ENCODE data around the gene FAM53B.

The FAM53B gene

GRCh38 chr10:124647421-124648130, 96.6 kb downstream of the FAM53B start:
- no peak for DNase-seq (ENCODE audit: low spot score)

GRCh38 chr10:124646483-124647352, 97.5 kb downstream of the FAM53B start:
- peak; percentile 75 for DNase-seq (ENCODE audit: low spot score)

GRCh38 chr10:124645467-124646095, 98.6 kb downstream of the FAM53B start:
- DNase-seq (ENCODE audit: low spot score) = no peak

GRCh38 chr10:124644771-124645415, 99.3 kb downstream of the FAM53B start:
- no peak for DNase-seq (ENCODE audit: low spot score)

- DNase-seq (ENCODE audit: low spot score) = no peak
These were observed 99.9 kb downstream of the FAM53B start for GRCh38 chr10:124644236-124644635.

GRCh38 chr10:124643330-124644009, 100.7 kb downstream of the FAM53B start:
- no peak for DNase-seq (ENCODE audit: low spot score)

GRCh38 chr10:124642088-124642710, 102.0 kb downstream of the FAM53B start:
- no peak for DNase-seq (ENCODE audit: low spot score)

- peak; percentile 78 for DNase-seq (ENCODE audit: low spot score)
These were observed 102.7 kb downstream of the FAM53B start for GRCh38 chr10:124641282-124642087.

- no peak for DNase-seq (ENCODE audit: low spot score)
These were observed 103.5 kb downstream of the FAM53B start for GRCh38 chr10:124640538-124641231.

- DNase-seq (ENCODE audit: low spot score) = no peak
These were observed 104.1 kb downstream of the FAM53B start for GRCh38 chr10:124640056-124640455.

- DNase-seq (ENCODE audit: low spot score) = no peak
These were observed 104.5 kb downstream of the FAM53B start for GRCh38 chr10:124639646-124640045.

- no peak for DNase-seq (ENCODE audit: low spot score)
These were observed 105.0 kb downstream of the FAM53B start for GRCh38 chr10:124639206-124639605.

- DNase-seq (ENCODE audit: low spot score) = no peak
These were observed 106.4 kb downstream of the FAM53B start for GRCh38 chr10:124637746-124638145.

- DNase-seq (ENCODE audit: low spot score) = no peak
These were observed 107.0 kb downstream of the FAM53B start for GRCh38 chr10:124637091-124637700.

- DNase-seq (ENCODE audit: low spot score) = no peak
These were observed 107.7 kb downstream of the FAM53B start for GRCh38 chr10:124636271-124636995.

GRCh38 chr10:124632566-124632965, 111.6 kb downstream of the FAM53B start:
- DNase-seq (ENCODE audit: low spot score) = no peak

- no peak for DNase-seq (ENCODE audit: low spot score)
These were observed 112.1 kb downstream of the FAM53B start for GRCh38 chr10:124632064-124632531.

- no peak for DNase-seq (ENCODE audit: low spot score)
These were observed 113.6 kb downstream of the FAM53B start for GRCh38 chr10:124630551-124630950.
